Right lobe of liver (tissue), 6 donors: ENCODE measurements around the gene SPIRE2. TPM values are rescaled to one million over a fixed set of nuclear protein-coding genes. Genes with fewer than 3 reads are reported as not detected.
"Not testable (repeated sequence)": the region's sequence is repeated elsewhere in the genome, so short reads cannot be mapped to it uniquely, and the experiment has no call there.

Experiments used
- ATAC-seq, 4 donors: fragments of 200-7000 bp; cut with Tn5 transposase; one replicate each; pipeline ENCODE4 v1.9.1; 2020; ENCODE audit warnings: mild to moderate bottlenecking in 4 of 4, moderate library complexity in 4 of 4
- DNase-seq, 3 donors: peaks; one replicate each; pipeline ENCODE4 v3.0.0-alpha.2; 2020
- H3K27ac ChIP-seq, 3 donors: fragments of 200-600 bp; one replicate each; pipeline ENCODE4 v1.8.0; 2022
- H3K27me3 ChIP-seq, 2 donors: fragments of 200-600 bp; one replicate each; pipeline ENCODE4 v1.8.0; 2022
- H3K36me3 ChIP-seq, 4 donors: fragments of 200-600 bp; sonication (generic) in 1 of 4; one replicate each; pipeline versions ENCODE4 v1.5.1 to v1.8.0; 2017 to 2022; ENCODE audit warnings: control low read depth in 1 of 4
- H3K4me1 ChIP-seq, 4 donors: fragments of 200-600 bp; sonication (generic) in 1 of 4; one replicate each; pipeline versions ENCODE4 v1.5.1 to v1.8.0; 2017 to 2022; ENCODE audit warnings: control low read depth in 1 of 4
- H3K4me3 ChIP-seq, 3 donors: fragments of 200-600 bp; one replicate each; pipeline ENCODE4 v1.8.0; 2022
- H3K9me3 ChIP-seq, 4 donors: fragments of 200-600 bp; sonication (generic) in 1 of 4; one replicate each; pipeline versions ENCODE4 v1.5.1 to v1.8.0; 2017 to 2022; ENCODE audit warnings: control low read depth in 1 of 4
- POLR2A ChIP-seq: fragments of 450-650 bp; IDR thresholded peaks from one replicate; pipeline ENCODE4 v1.6.1; 2017; ENCODE audit warnings: antibody characterized with exemption, mild to moderate bottlenecking
- WGBS: methylation state at CpG from one replicate; pipeline ENCODE4 v1.1.6; 2018; ENCODE audit warnings: low coverage, low lambda C conversion rate; ENCODE audit not compliant: insufficient coverage; ENCODE audit errors: missing lambda C conversion rate; 5-methylcytosine and 5-hydroxymethylcytosine counted together
- intact Hi-C, 2 donors: fragments of 100-400 bp; cut with DNase I; formaldehyde crosslinking; loops; one replicate each; pipeline versions ENCODE4 v1.11.2 to v1.14.1; 2022
- total RNA-seq, 6 experiments: library from RNA; depleted of rRNA in 2 of 6; stranded (reverse); fragments of >200 nt in 2 of 6; fragmentation: NEBNext Ultra II Directional in 3 of 6; extraction: Animal tissue kit (Norgen Biotek cat#: 25700) in 3 of 6; gene quantifications; one replicate each; pipeline versions ENCODE4 v1.1.0 to v1.2.4, GENCODE V29; 2016 to 2023
- TF ChIP-seq, protein P1 (sequence below), 4 donors: fragments of 200-600 bp in 3 of 4; fragments of 450-650 bp in 1 of 4; IDR thresholded peaks; one replicate each; pipeline versions ENCODE4 v1.5.1 to v1.8.0; 2016 to 2022; ENCODE audit warnings: antibody characterized with exemption in 4 of 4, mild to moderate bottlenecking in 2 of 4
- donor health status: DM: no; HTN: yes; CAD: no.
- donor health status: DM: no; HTN: no; CAD: no.
- donor health status: DM: no; HTN: no; CAD: no.
- donor health status: DM: no; HTN: yes; CAD: no.
- donor health status: DM: no; HTN: yes; CAD: no.

The SPIRE2 gene
- total RNA-seq, 6 experiments from 2014 or later = 4.8 to 7.8 (median 6.1) TPM

DNA sequence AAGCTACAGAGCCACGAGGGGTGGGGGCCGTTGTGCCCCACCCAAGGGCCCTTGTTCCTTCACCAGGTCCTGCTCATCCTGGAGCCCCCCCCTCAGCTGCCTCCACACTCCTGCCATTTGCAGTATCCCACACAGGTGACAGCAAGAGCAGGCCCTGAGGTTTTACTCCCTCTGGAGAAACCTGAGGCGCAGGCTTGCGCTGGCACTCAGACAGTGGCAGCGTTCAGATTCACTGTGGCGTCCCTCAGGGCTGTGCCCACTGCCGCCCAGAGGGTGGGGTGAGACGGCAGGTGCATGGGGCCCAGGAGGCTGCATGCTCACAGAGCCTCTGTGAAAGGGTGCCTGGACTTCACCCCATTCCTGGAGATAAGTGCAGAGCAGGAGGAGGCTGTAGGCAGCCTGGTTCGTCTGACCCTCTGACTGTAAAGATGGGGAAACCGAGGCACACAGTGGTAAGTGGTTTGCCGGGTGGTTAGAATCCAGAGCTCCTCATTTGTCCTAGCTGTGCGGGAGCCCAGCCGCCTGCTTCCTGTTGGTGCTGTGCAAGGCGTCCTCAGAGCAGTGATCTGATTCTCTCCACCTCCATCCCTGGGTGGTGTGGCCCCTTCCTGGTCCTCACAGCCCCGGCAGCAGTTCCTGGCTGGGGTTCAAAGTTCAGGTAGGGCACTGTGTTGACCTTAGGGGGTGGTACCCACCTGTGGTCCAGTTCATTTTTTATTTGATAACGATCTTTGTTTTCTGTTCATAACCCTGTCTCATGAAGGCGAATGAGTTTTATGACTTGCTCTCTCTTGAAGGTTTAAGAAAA, 1.6 kb downstream of the SPIRE2 start:
- intact Hi-C loops = loop anchor here in 1 of 2 donors (5.0 kb wide), 1 partner anchor 42 kb away; the partner anchor contains the start of gene TCF25
- DNase-seq = no peak
- Histone ChIP-seq H3K27ac (no peak overlapping the region), H3K4me3 (peak overlapping the region in 1 of 3 donors; percentile 68), H3K36me3 (no peaks in the 10 kb centered on the region), H3K9me3 (no peaks in the 10 kb centered on the region), H3K4me1 (peaks cover 0 to 14% (median 0%) of the 10 kb centered on the region in 4 donors), H3K27me3 (no peaks in the 10 kb centered on the region)
- WGBS = 56% methylated on average over 8 of the region's 17 CpGs
- no peak for TF ChIP-seq POLR2A
- TF ChIP-seq, protein P1, sequence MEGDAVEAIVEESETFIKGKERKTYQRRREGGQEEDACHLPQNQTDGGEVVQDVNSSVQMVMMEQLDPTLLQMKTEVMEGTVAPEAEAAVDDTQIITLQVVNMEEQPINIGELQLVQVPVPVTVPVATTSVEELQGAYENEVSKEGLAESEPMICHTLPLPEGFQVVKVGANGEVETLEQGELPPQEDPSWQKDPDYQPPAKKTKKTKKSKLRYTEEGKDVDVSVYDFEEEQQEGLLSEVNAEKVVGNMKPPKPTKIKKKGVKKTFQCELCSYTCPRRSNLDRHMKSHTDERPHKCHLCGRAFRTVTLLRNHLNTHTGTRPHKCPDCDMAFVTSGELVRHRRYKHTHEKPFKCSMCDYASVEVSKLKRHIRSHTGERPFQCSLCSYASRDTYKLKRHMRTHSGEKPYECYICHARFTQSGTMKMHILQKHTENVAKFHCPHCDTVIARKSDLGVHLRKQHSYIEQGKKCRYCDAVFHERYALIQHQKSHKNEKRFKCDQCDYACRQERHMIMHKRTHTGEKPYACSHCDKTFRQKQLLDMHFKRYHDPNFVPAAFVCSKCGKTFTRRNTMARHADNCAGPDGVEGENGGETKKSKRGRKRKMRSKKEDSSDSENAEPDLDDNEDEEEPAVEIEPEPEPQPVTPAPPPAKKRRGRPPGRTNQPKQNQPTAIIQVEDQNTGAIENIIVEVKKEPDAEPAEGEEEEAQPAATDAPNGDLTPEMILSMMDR (IDR thresholded peaks at IDR 0.05) = no peak
- no peak for ATAC-seq

DNA sequence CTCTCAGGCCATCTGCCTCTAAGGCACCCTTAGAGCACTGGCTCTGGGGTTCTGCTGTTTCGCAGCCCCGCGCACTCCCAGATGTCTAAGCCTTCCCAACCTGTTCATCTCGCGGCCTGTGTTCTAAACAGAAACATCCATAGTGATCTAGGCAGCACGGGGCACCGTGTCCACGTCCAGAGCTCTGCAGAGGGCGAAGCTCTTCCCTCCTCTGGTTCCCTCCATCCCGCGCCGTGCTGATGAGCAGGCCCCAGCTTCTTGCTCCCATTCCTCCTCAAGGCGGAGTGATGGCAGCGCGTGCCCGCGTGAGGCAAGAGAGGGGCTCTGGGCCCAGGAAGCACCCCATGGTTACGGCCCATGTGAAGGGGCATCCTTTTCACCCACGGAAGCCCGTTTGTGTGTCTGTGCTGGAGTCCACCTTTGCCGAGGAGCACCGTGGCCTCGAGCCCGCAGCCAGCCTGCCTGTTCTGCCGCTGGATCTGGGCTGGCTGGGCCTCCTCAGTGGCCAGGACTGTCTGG, 3.6 kb downstream of the SPIRE2 start:
- H3K4me1 ChIP-seq = peaks cover 0 to 14% (median under 1%) of the 10 kb centered on the region in 4 donors
- no peaks in the 10 kb centered on the region for H3K36me3 ChIP-seq
- DNase-seq = no peak
- intact Hi-C loops = no loop called here
- H3K27ac ChIP-seq = no peak overlapping the region
- no peaks in the 10 kb centered on the region for H3K27me3 ChIP-seq
- no peak overlapping the region for H3K4me3 ChIP-seq
- TF ChIP-seq, protein P1 (IDR thresholded peaks at IDR 0.05) = no peak
- TF ChIP-seq POLR2A = no peak
- no peak for ATAC-seq
- 84% methylated on average over 7 of the region's 25 CpGs for WGBS
- H3K9me3 ChIP-seq = no peaks in the 10 kb centered on the region

DNA sequence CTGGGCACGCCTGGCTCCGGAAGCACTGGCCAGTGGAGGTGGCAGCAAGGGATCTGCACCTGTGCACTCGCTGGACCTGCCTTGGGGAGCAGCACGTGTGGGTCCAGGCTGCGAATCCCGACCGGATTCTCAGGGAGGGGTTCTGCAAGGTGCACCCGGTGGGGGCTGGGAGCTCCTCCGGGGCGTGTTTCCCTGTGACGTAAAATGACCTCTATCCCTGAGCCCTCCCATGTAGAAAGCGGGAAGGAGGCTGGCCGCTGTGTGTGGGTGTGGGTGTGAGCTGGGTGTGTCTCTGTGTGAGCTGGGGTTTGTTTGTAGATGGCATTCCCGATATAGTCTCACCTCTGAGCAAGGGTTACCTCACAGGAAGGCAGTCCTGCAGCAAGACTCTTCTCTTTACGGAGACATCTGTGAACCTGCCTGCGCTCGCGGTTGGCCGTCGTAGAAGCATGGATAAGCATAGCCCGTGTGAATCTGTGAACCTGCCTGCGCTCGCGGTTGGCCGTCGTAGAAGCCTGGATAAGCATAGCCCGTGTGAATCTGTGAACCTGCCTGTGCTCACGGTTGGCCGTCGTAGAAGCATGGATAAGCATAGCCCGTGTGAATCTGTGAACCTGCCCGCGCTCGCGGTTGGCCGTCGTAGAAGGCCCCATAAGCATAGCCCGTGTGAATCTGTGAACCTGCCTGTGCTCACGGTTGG, 5.5 kb downstream of the SPIRE2 start:
- DNase-seq, H3K4me3 ChIP-seq, ATAC-seq, H3K36me3 ChIP-seq, H3K9me3 ChIP-seq, intact Hi-C loops, H3K27ac ChIP-seq, H3K27me3 ChIP-seq: not testable (repeated sequence)
- 89% methylated on average over 4 of the region's 39 CpGs for WGBS
- H3K4me1 ChIP-seq = peaks cover 0 to 28% (median 3%) of the 10 kb centered on the region in 4 donors

DNA sequence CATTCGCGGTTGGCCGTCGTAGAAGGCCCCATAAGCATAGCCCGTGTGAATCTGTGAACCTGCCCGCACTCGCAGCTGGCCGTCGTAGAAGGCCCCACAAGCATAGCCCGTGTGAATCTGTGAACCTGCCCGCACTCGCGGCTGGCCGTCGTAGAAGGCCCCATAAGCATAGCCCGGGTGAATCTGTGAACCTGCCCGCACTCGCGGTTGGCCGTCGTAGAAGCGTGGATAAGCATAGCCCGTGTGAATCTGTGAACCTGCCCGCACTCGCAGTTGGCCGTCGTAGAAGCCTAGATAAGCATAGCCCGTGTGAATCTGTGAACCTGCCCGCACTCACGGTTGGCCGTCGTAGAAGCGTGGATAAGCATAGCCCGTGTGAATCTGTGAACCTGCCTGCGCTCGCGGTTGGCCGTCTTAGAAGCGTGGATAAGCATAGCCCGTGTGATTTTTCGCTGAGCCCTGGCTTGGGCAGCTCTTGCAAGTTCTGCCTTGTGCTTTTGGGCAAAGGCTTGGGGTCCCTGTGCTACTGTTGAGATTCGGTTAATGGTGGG, 6.6 kb downstream of the SPIRE2 start:
- intact Hi-C loops, H3K27me3 ChIP-seq, DNase-seq, ATAC-seq, H3K9me3 ChIP-seq, H3K27ac ChIP-seq, H3K36me3 ChIP-seq, H3K4me3 ChIP-seq: not testable (repeated sequence)
- 92% methylated on average over 26 of the region's 42 CpGs for WGBS
- H3K4me1 ChIP-seq = peaks cover 0 to 17% (median 3%) of the 10 kb centered on the region in 4 donors

DNA sequence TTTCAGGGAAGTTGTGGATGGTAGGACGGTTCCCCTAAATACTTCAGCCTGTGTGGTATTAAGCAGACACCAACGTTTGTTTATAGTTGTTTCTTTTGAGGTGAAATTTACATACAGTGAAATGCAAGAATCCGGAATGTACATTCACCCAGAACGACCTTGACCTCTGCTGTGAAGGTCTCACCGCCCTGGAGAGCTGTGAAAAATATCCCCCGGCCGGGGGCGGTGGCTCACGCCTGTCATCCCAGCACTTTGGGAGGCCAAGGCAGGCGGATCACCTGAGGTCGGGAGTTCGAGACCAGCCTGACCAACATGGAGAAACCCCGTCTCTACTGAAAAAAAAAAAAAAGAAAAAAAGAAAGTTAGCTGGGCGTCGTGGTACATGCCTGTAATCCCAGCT, 8.2 kb downstream of the SPIRE2 start:
- peaks cover 0 to 15% (median 3%) of the 10 kb centered on the region in 4 donors for H3K4me1 ChIP-seq
- intact Hi-C loops, ATAC-seq, H3K36me3 ChIP-seq, H3K27ac ChIP-seq, H3K27me3 ChIP-seq, H3K4me3 ChIP-seq, DNase-seq, H3K9me3 ChIP-seq: not testable (repeated sequence)
- 70% methylated on average over 8 of the region's 15 CpGs for WGBS
